ENCODE measurements around the gene COL18A1. TPM values are rescaled to one million over a fixed set of nuclear protein-coding genes. Genes with fewer than 3 reads are reported as not detected.

The COL18A1 gene
- total and polyA plus RNA-seq, 2 of the 8 experiments (the other 6 are each of a cell fraction or from before 2014, with no cell fraction given), result 145 to 201 TPM

DNA sequence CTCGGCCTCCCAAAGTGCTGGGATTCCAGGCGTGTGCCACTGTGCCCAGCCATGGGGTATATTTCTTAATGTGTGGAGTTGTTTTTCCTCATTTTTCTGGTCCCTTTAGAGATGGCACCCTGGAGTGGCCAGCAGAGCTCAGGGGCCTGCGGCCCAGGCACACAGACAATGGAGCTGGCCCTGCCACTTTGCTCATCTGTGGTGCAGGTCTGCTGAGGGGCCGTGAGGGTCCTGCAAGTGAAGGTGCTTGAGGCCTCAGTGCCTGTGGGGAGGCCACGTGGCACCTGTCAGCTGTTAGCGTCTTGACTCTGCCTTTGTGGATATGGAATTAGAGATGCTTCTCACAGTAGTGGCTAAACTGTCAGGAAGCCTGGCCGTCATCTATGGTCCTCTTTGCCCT lies 7.5 kb downstream of the COL18A1 start (continued):
- TF ChIP-seq POU5F1 (IDR thresholded peaks at IDR 0.05; ENCODE audit: low read depth, low read length), result no peak
- no peak for TF ChIP-seq BRCA1 (IDR thresholded peaks at IDR 0.05; ENCODE audit: low read depth, low read length)
- no peak for TF ChIP-seq RAD21 (IDR thresholded peaks at IDR 0.05 in 1 of 2, conservative IDR thresholded peaks at IDR 0.05 in 1 of 2; ENCODE audit: low read depth in 2 of 2, low read length in 2 of 2)
- TF ChIP-seq CHD1 (IDR thresholded peaks at IDR 0.05; ENCODE audit: low read depth, low read length), result no peak
- no peak for TF ChIP-seq SP2 (IDR thresholded peaks at IDR 0.05; ENCODE audit: low read length)
- no peak for TF ChIP-seq SP4 (IDR thresholded peaks at IDR 0.05; ENCODE audit: low read length)

Measured in H1 (cell line).